GM10266 (cell line): ENCODE measurements around the gene TAF3.

Experiments
- DNase-seq: peaks from one replicate; pipeline ENCODE4 v3.0.0; 2012; ENCODE audit errors: extremely low spot score
- CTCF ChIP-seq: IDR thresholded peaks from 2 replicates; pipeline ENCODE4 v1.5.1; 2012; ENCODE audit warnings: mild to moderate bottlenecking, low read depth; ENCODE audit not compliant: control insufficient read depth, insufficient read depth; ENCODE audit errors: missing control alignments

The TAF3 gene

GRCh38 chr10:8045726-8046494 is 227.6 kb downstream of the TAF3 start:
- no peak for DNase-seq
- no peak for TF ChIP-seq CTCF

- TF ChIP-seq CTCF: no peak
These were observed 229.4 kb downstream of the TAF3 start for GRCh38 chr10:8047452-8048280.

GRCh38 chr10:8048281-8049008 is 230.1 kb downstream of the TAF3 start:
- TF ChIP-seq CTCF: no peak
- DNase-seq: no peak

More at GRCh38 chr10:8047452-8048280, 229.4 kb downstream of the TAF3 start:
- DNase-seq: no peak

- no peak for DNase-seq
- TF ChIP-seq CTCF: no peak
These were observed 230.9 kb downstream of the TAF3 start for GRCh38 chr10:8049045-8049864.

- no peak for TF ChIP-seq CTCF
- no peak for DNase-seq
These were observed 231.7 kb downstream of the TAF3 start for GRCh38 chr10:8049865-8050555.

GRCh38 chr10:8050556-8051108 is 232.3 kb downstream of the TAF3 start:
- no peak for TF ChIP-seq CTCF
- DNase-seq: no peak
